Left lung (tissue), 10 donors: Measurements from ENCODE around the gene ZGPAT. TPM values are rescaled to one million over a fixed set of nuclear protein-coding genes. Genes with fewer than 3 reads are reported as not detected.

ENCODE experiments used
- ATAC-seq: fragments of 200-7000 bp; cut with Tn5 transposase; one replicate; pipeline ENCODE4 v1.9.1; 2020; ENCODE audit warnings: moderate library complexity
- DNase-seq, 4 donors: peaks; one replicate each; pipeline ENCODE4 v3.0.0-alpha.2; 2013 to 2020
- H3K27ac ChIP-seq, 2 donors: fragments of 200-600 bp; sonication (generic) in 1 of 2; one replicate each; pipeline versions ENCODE4 v1.5.0 to v1.8.0; 2020 to 2021
- H3K27me3 ChIP-seq, 2 donors: fragments of 200-600 bp; sonication (generic) in 1 of 2; one replicate each; pipeline versions ENCODE4 v1.5.0 to v1.8.0; 2020 to 2021
- H3K36me3 ChIP-seq, 2 donors: fragments of 200-600 bp; sonication (generic) in 1 of 2; one replicate each; pipeline versions ENCODE4 v1.5.0 to v1.8.0; 2020 to 2021
- H3K4me1 ChIP-seq, 2 donors: fragments of 200-600 bp; one replicate each; pipeline ENCODE4 v1.8.0; 2021
- H3K4me3 ChIP-seq, 2 donors: fragments of 200-600 bp; sonication (generic) in 1 of 2; one replicate each; pipeline versions ENCODE4 v1.5.0 to v1.8.0; 2020 to 2021; ENCODE audit warnings: mild to moderate bottlenecking in 1 of 2
- H3K9me3 ChIP-seq, 2 donors: fragments of 200-600 bp; sonication (generic) in 1 of 2; one replicate each; pipeline versions ENCODE4 v1.5.0 to v1.8.0; 2020 to 2021
- intact Hi-C, 2 donors: fragments of 100-400 bp; cut with DNase I; formaldehyde crosslinking; loops; one replicate each; pipeline versions ENCODE4 v1.11.2 to v1.14.2; 2022
- polyA plus RNA-seq, 6 donors: library from polyadenylated mRNA; unstranded; fragments of 120-200 nt; gene quantifications; one replicate each; pipeline ENCODE4 v1.2.1, GENCODE V29; 2013; ENCODE audit not compliant: insufficient read length in 6 of 6
- total RNA-seq, 2 donors: library from RNA; stranded (reverse); fragmentation: NEBNext Ultra II Directional; extraction: Animal tissue kit (Norgen Biotek cat#: 25700); gene quantifications; one replicate each; pipeline ENCODE4 v1.2.1, GENCODE V29; 2021
- TF ChIP-seq, protein P1 (sequence below), 2 donors: fragments of 200-600 bp; sonication (generic) in 1 of 2; IDR thresholded peaks; one replicate each; pipeline versions ENCODE4 v1.5.0 to v1.8.0; 2021; ENCODE audit warnings: antibody characterized with exemption in 2 of 2
- donor health status: DM: no; HTN: yes; CAD: no.
- donor health status: DM: no; HTN: no; CAD: no.

Gene ZGPAT
- total and polyA plus RNA-seq, 8 donors: 13.7 to 28.8 (median 18.9) TPM

DNA sequence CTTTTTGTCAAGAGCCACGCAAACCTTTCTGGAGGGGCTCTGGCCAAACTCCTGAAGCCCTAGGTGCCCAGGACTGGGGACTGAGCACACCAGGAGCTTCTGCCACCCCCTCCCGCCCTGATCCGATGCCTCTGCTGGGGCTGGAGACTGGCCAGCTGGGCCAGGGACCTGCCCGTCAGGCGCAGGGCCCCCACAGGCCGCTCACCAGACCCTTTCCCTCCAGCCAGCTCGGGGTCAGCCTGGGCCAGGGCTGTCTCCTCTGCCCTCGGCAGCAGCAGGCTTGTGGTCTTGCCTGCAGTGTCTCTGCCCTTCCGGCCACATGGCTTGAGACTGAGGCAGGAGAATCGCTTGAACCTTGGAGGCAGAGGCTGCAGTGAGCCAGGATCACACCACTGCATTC lies 35.2 kb upstream of the ZGPAT start:
- peaks cover 0 to 75% of the 10 kb centered on the region in 2 donors for H3K36me3 ChIP-seq

DNA sequence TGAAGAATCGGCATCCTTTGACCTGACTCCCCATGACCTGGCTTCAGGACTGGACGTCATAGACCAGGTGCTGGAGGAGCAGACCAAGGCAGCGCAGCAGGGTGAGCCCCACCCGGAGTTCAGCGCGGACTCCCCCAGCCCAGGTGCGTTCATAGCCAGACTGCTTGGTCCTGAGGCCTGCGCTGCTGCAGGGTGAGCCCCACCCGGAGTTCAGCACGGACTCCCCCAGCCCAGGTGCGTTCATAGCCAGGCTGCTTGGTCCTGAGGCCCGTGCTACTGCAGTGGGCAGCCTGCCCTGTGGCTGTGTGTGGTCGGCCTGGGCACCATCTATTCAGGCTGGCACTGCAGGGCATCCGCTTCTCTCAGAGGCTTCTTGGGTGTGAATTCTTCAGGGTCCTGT lies 33.9 kb upstream of the ZGPAT start:
- Histone ChIP-seq H3K4me1 (no peaks in the 10 kb centered on the region), H3K27ac (no peak overlapping the region), H3K9me3 (no peaks in the 10 kb centered on the region), H3K36me3 (peaks cover 0 to 71% of the 10 kb centered on the region in 2 donors), H3K4me3 (no peak overlapping the region), H3K27me3 (no peaks in the 10 kb centered on the region)
- ATAC-seq (no peak), DNase-seq (peak in 1 of 4 donors; percentile 39)
- intact Hi-C loops: no loop called here
- TF ChIP-seq, protein P1, sequence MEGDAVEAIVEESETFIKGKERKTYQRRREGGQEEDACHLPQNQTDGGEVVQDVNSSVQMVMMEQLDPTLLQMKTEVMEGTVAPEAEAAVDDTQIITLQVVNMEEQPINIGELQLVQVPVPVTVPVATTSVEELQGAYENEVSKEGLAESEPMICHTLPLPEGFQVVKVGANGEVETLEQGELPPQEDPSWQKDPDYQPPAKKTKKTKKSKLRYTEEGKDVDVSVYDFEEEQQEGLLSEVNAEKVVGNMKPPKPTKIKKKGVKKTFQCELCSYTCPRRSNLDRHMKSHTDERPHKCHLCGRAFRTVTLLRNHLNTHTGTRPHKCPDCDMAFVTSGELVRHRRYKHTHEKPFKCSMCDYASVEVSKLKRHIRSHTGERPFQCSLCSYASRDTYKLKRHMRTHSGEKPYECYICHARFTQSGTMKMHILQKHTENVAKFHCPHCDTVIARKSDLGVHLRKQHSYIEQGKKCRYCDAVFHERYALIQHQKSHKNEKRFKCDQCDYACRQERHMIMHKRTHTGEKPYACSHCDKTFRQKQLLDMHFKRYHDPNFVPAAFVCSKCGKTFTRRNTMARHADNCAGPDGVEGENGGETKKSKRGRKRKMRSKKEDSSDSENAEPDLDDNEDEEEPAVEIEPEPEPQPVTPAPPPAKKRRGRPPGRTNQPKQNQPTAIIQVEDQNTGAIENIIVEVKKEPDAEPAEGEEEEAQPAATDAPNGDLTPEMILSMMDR (IDR thresholded peaks at IDR 0.05): no peak

More for the DNA sequence above, 35.2 kb upstream of the ZGPAT start:
- TF ChIP-seq, protein P1 (IDR thresholded peaks at IDR 0.05): no peak
- H3K27ac ChIP-seq: no peak overlapping the region
- H3K27me3 ChIP-seq: no peaks in the 10 kb centered on the region
- DNase-seq (no peak), ATAC-seq (no peak)
- intact Hi-C loops: no loop called here
- H3K4me1 ChIP-seq: no peaks in the 10 kb centered on the region
- no peaks in the 10 kb centered on the region for H3K9me3 ChIP-seq
- H3K4me3 ChIP-seq: no peak overlapping the region

DNA sequence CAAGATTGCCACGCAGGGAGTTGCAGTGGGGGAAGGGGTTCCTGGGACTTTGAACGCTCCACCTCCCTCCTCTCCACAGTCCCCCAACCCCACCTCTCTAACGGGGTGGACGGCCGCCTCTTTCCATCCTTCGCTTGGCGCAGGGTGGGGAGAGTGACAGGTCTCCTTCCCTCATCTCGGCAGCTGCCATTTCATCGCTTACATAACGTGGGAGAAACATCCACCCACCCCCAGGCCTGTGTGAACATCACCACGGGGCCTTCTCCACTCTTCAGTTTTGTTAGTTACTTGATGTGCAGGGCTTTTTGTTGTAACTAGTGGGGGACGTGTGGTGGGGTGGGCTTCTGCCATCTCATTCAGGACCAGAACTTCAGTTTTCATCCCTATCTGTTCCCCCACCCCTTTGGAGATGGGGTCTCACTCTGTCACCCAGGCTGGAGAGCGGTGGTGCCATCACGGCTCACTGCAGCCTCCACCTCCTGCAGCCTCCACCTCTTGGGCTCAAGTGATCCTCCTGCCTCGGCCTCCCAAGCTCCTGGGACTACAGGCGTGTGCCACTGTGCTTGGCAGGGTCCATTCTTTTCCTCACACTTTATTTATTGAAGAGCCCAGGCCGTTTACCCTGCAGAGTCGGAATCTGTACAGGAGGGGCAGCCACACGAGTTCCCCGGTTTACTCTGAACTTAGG lies 32.0 kb upstream of the ZGPAT start:
- Histone ChIP-seq H3K4me1 (no peaks in the 10 kb centered on the region), H3K4me3 (no peak overlapping the region), H3K9me3 (no peaks in the 10 kb centered on the region), H3K27ac (no peak overlapping the region), H3K36me3 (peaks cover 0 to 84% of the 10 kb centered on the region in 2 donors), H3K27me3 (no peaks in the 10 kb centered on the region)
- DNase-seq (no peak), ATAC-seq (no peak)
- TF ChIP-seq, protein P1 (IDR thresholded peaks at IDR 0.05): no peak
- intact Hi-C loops: no loop called here

DNA sequence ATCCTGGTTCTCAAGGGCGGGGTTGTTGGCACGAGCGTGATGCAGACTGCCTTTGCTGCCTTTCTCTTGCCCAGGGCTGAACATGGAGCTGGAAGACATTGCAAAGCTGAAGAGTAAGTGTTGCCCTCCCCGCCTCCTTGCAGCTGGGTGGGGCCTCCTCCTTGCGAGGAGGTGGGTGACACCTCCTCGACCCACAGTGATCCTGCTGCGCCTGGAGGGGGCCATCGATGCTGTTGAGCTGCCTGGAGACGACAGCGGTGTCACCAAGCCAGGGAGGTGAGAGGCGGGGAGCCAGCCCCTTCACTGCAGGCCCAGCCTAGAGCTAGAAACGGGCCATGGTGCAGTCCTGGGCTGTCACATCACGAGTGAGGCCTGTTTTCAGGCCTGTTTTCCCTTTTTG lies 29.8 kb upstream of the ZGPAT start:
- no peak overlapping the region for H3K27ac ChIP-seq
- DNase-seq (no peak), ATAC-seq (no peak)
- peaks cover 0 to 82% of the 10 kb centered on the region in 2 donors for H3K36me3 ChIP-seq
- H3K4me1 ChIP-seq: peaks cover 4 to 12% of the 10 kb centered on the region in 2 donors
- no peaks in the 10 kb centered on the region for H3K27me3 ChIP-seq
- TF ChIP-seq, protein P1 (IDR thresholded peaks at IDR 0.05): no peak
- no peak overlapping the region for H3K4me3 ChIP-seq
- no peaks in the 10 kb centered on the region for H3K9me3 ChIP-seq
- intact Hi-C loops: no loop called here

DNA sequence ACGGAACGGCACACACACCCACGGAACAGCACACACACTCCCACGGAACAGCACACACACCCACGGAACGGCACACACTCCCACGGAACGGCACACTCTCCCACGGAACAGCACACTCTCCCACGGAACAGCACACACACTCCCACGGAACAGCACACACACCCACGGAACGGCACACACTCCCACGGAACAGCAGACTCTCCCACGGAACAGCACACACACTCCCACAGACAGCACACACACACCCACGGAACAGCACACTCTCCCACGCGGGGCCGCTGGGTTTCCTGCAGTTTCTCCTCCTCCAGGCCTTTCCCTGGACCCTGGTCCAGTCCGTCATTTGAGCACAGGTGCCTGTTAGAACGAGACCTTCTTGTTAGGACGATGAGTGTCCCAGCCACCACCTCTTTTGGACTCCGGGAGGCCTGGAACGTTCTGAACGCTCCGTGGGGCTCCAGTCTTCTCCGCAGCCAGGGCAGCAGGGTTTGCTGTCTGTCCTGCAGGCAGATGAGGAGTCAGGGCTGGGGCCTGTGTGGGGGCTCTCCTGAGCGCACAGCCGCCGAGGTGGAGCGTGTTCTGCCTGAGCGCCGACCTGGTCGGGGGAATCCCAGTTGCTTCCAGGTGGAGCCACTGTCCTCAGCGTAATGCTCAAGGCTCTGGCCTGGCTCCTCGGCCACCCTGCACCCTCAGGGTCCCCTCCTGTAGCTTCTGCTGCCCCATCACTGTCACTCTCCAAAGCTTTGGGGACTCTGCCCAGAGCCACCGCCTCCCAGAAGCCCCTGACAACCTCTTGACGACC lies 29.0 kb upstream of the ZGPAT start:
- ATAC-seq (no peak), DNase-seq (peak in 1 of 4 donors; percentile 59)
- Histone ChIP-seq H3K4me3 (no peak overlapping the region), H3K4me1 (peaks cover 4 to 12% of the 10 kb centered on the region in 2 donors), H3K9me3 (no peaks in the 10 kb centered on the region), H3K27ac (no peak overlapping the region), H3K27me3 (no peaks in the 10 kb centered on the region), H3K36me3 (peaks cover 0 to 76% of the 10 kb centered on the region in 2 donors)
- TF ChIP-seq, protein P1 (IDR thresholded peaks at IDR 0.05): no peak
- intact Hi-C loops: no loop called here
